Esophagus squamous epithelium (tissue), 5 donors: ENCODE data around the gene NDST1. TPM values are rescaled to one million over a fixed set of nuclear protein-coding genes. Genes with fewer than 3 reads are reported as not detected.

Experiments
- DNase-seq: peaks from one replicate; lab custom pipeline; 2025; lab: John Stamatoyannopoulos, UW
- H3K27ac ChIP-seq, 4 donors: fragments of 200-600 bp; sonication (generic); one replicate each; pipeline ENCODE4 v1.5.1; 2016 to 2019; ENCODE audit warnings: mild to moderate bottlenecking in 1 of 4
- H3K27me3 ChIP-seq, 4 donors: fragments of 200-600 bp; sonication (generic); 1 replicate in 3 of 4; 2 replicates in 1 of 4; pipeline versions ENCODE4 v1.5.1 to v1.6.0; 2017 to 2021; ENCODE audit warnings: antibody characterized with exemption in 1 of 4
- H3K36me3 ChIP-seq, 3 donors: fragments of 200-600 bp; sonication (generic); one replicate each; pipeline ENCODE4 v1.5.1; 2016 to 2019
- H3K4me1 ChIP-seq, 3 donors: fragments of 200-600 bp; sonication (generic); one replicate each; pipeline ENCODE4 v1.5.1; 2017 to 2019
- H3K4me3 ChIP-seq, 4 donors: fragments of 200-600 bp; sonication (generic); 1 replicate in 3 of 4; 2 replicates in 1 of 4; pipeline ENCODE4 v1.5.1; 2016 to 2019; ENCODE audit warnings: mild to moderate bottlenecking in 2 of 4, moderate library complexity in 1 of 4
- H3K9me3 ChIP-seq, 3 donors: fragments of 200-600 bp; sonication (generic); one replicate each; pipeline ENCODE4 v1.5.1; 2016 to 2019
- POLR2A ChIP-seq, 4 donors: fragments of 450-650 bp; IDR thresholded peaks; one replicate each; pipeline ENCODE4 v1.6.1; 2017; ENCODE audit warnings: antibody characterized with exemption in 4 of 4, mild to moderate bottlenecking in 4 of 4, moderate library complexity in 3 of 4
- WGBS, 2 donors: methylation state at CpG; one replicate each; pipeline ENCODE4 v1.1.5; 2018; 5-methylcytosine and 5-hydroxymethylcytosine counted together
- intact Hi-C: fragments of 100-400 bp; cut with DNase I; formaldehyde crosslinking; loops from one replicate; pipeline ENCODE4 v1.15.0; 2022
- total RNA-seq, 4 donors: library from RNA; depleted of rRNA; stranded (reverse); fragments of >200 nt; gene quantifications; one replicate each; pipeline ENCODE4 v1.1.0, GENCODE V29; 2016
- TF ChIP-seq, protein P1 (sequence below), 6 experiments: fragments of 450-650 bp in 4 of 6; fragments of 200-600 bp in 2 of 6; sonication (generic) in 2 of 6; IDR thresholded peaks; one replicate each; pipeline ENCODE4 v1.5.1; 2016 to 2019; ENCODE audit warnings: antibody characterized with exemption in 6 of 6, mild to moderate bottlenecking in 4 of 6, moderate library complexity in 4 of 6
- donor health status: DM: yes; HTN: yes; CAD: no.

The NDST1 gene
- total RNA-seq = 100 to 1,000 TPM in 3 of 4 donors, 10 to 100 TPM in 1; 76.5 to 205 (median 118) TPM

DNA sequence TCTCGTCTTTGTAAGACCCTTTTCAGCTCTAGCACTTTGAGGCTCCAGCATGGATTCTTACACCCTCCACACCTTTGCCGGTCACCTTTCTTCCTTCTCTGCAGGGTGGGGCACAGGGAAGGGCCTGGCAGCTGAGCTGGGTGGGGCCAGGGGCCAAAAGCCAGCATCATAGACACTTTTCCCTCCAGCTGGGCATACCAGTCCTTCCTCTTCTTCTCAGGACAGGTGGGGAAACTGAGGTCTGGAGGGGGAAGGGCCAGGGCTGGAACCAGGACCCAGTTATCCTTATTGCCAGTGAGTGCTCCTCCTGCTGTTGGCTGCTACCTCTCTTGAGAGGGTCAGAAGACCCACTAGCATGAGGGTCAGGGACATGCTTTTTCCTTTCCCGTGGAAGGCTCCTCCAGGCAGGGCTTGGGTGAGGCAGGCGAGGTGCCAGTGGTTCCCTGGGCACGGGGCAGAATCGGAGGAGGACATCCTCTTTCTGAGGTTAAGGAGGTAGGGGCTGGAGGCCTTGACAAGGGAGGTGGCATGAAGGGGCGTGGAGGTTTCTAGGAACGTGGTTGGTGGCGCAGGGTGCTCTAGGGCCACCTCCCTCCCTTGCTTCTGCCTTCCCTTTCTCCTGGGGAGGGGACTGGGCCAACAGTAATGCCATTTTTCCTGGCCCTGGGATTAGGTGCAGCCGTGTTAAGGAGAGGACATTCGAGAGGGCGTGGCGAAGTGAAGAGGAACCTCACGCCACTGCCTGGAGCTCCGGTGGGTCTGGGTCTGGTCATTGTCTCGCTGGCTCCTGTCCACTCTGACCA lies at the start of gene NDST1:
TSS of gene NDST1 (plus strand) at position 658 of the 803 bp plus-strand sequence. CDS start 13,124 bp downstream, outside the sequence.
- no peak for DNase-seq
- H3K27ac ChIP-seq = peak within 1 kb of the TSS; percentile 87 to 98 (median 92)
- intact Hi-C loops = no loop called here
- no peaks in the 10 kb centered on the region for H3K9me3 ChIP-seq
- 20 to 45% methylated on average over 5 to 7 of the region's 16 CpGs for WGBS, 2 donors
- peaks cover 86 to 100% (median 100%) of the 10 kb centered on the region in 3 donors for H3K4me1 ChIP-seq
- TF ChIP-seq, protein P1, sequence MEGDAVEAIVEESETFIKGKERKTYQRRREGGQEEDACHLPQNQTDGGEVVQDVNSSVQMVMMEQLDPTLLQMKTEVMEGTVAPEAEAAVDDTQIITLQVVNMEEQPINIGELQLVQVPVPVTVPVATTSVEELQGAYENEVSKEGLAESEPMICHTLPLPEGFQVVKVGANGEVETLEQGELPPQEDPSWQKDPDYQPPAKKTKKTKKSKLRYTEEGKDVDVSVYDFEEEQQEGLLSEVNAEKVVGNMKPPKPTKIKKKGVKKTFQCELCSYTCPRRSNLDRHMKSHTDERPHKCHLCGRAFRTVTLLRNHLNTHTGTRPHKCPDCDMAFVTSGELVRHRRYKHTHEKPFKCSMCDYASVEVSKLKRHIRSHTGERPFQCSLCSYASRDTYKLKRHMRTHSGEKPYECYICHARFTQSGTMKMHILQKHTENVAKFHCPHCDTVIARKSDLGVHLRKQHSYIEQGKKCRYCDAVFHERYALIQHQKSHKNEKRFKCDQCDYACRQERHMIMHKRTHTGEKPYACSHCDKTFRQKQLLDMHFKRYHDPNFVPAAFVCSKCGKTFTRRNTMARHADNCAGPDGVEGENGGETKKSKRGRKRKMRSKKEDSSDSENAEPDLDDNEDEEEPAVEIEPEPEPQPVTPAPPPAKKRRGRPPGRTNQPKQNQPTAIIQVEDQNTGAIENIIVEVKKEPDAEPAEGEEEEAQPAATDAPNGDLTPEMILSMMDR (IDR thresholded peaks at IDR 0.05) = no peak
- peak in 1 of 4 donors; percentile 12 for TF ChIP-seq POLR2A (IDR thresholded peaks at IDR 0.05)
- H3K27me3 ChIP-seq = no peaks in the 10 kb centered on the region
- peak within 1 kb of the TSS in 3 of 4 donors; percentile 11 to 22 (median 19) for H3K4me3 ChIP-seq
- peaks cover 0 to 7% (median 0%) of the 10 kb centered on the region in 3 donors for H3K36me3 ChIP-seq

DNA sequence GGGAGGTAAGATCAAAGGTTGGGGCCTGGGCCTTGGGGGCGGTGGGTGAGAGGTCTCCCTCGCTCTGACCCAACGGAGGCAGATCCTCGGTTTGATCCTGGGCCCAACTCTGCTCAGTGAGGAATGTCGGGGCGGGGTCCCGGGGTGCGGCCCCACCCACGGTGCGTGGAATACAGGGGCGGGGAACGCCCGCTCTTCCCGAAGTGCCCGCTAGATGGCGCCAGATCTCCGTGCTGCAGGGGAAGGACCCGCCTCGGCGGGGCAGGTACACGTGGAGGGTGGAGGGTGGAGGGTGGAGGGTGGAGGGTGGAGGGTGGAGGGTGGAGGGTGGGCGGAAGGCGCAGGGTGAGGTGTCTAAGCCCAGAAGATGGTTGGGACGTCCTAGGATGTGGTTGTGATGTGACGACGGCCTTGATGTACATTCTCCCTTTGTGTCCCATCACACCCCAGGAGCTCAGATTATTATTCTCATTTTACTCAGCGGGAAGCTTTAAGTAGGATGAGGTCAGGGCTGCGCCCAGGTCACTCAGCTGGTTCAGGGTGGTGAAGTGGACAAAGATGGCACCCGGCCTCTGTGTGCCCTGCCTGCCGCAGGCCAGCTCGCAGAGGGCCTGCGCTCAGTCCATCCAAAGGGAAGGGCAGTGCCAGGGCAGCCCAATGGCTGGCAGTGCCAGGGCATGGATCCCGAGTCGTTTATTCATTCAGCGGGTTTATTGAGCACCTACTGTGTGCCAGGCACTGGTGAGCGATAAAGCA lies 49.0 kb upstream of the NDST1 start:
- Histone ChIP-seq H3K27me3 (no peaks in the 10 kb centered on the region), H3K36me3 (no peaks in the 10 kb centered on the region), H3K9me3 (no peaks in the 10 kb centered on the region), H3K4me1 (peaks cover 6 to 19% (median 11%) of the 10 kb centered on the region in 3 donors), H3K27ac (peak overlapping the region in 3 of 4 donors; percentile 3 to 51 (median 39)), H3K4me3 (peak overlapping the region in 2 of 4 donors; percentile 20 to 49)
- WGBS, 2 donors = 26 to 37% methylated on average over 14 to 17 of the region's 36 CpGs
- TF ChIP-seq, protein P1 (IDR thresholded peaks at IDR 0.05) = peak; percentile 80 to 93 (median 87)
- TF ChIP-seq POLR2A (IDR thresholded peaks at IDR 0.05) = no peak
- DNase-seq = no peak
- intact Hi-C loops = loop anchor here (5.0 kb wide), 1 partner anchor 83 kb away; no protein-coding TSS in a partner anchor

DNA sequence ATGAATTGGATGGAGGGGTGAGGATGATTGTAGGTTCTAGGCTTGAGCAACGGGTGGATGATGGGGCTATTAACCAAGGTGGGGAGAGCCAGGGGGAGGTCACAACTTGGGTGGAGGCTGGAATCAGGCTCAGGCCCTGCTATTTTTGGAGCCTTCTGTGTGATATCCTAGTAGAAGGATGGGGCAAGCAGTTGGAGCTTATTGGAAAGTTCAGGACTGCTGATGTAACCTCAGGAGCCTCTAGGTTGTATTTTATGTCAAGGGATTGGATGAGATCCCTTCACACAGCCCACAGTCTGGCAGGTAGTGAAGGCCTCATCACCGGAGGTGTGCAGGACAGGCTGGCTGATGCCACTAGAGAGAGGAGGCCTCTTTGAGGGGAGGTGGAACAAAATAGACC lies 47.1 kb upstream of the NDST1 start:
- no peak for TF ChIP-seq POLR2A (IDR thresholded peaks at IDR 0.05)
- TF ChIP-seq, protein P1 (IDR thresholded peaks at IDR 0.05) = no peak
- Histone ChIP-seq H3K27me3 (no peaks in the 10 kb centered on the region), H3K27ac (no peak overlapping the region), H3K4me1 (peaks cover 6 to 36% (median 21%) of the 10 kb centered on the region in 3 donors), H3K9me3 (no peaks in the 10 kb centered on the region), H3K36me3 (no peaks in the 10 kb centered on the region), H3K4me3 (no peak overlapping the region)
- intact Hi-C loops = loop anchor here (5.0 kb wide), 1 partner anchor 62 kb away; no protein-coding TSS in a partner anchor
- WGBS, 2 donors = 59 to 63% methylated on average over 2 of the region's 2 CpGs
- DNase-seq = no peak

DNA sequence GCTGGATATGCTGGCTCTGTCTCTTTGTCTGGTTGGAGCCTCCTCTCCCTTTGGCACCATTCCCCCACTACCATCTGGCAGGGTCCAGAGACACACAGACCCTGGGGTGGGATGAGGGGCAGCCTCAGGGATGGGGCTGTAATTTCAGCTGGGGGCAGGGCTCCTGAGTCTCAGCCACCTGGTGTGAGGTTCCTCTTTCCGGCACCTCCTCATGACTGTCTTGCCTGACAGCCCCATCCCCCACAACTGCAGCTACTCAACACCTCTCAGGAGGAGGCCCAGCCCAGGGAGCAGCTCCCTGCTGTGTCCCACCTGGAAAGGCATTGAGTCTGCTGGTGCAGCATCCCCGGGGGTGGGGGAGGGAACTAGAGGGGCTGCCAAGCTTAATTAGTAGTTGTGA lies 46.7 kb upstream of the NDST1 start:
- H3K4me3 ChIP-seq = no peak overlapping the region
- no peaks in the 10 kb centered on the region for H3K27me3 ChIP-seq
- intact Hi-C loops = loop anchor here (5.0 kb wide), 1 partner anchor 61 kb away; no protein-coding TSS in a partner anchor
- WGBS, 2 donors = no CpG with 5 or more reads among the region's 2 CpGs
- H3K36me3 ChIP-seq = no peaks in the 10 kb centered on the region
- peaks cover 6 to 36% (median 21%) of the 10 kb centered on the region in 3 donors for H3K4me1 ChIP-seq
- no peak for TF ChIP-seq POLR2A (IDR thresholded peaks at IDR 0.05)
- TF ChIP-seq, protein P1 (IDR thresholded peaks at IDR 0.05) = no peak
- DNase-seq = no peak
- no peaks in the 10 kb centered on the region for H3K9me3 ChIP-seq
- no peak overlapping the region for H3K27ac ChIP-seq
